CD4-positive, alpha-beta T cell (primary cell): ENCODE results near the gene INPP5A. TPM values are rescaled to one million over a fixed set of nuclear protein-coding genes. Genes with fewer than 3 reads are reported as not detected.

Experiments
- ATAC-seq: fragments of 200-7000 bp; cut with Tn5 transposase; one replicate; pipeline ENCODE4 v1.10.0; 2022; ENCODE audit warnings: mild to moderate bottlenecking; ENCODE audit not compliant: poor library complexity
- CTCF ChIA-PET: fragments of 350-600 bp; sonication (Branson Sonifier 250); formaldehyde crosslinking; loops from one replicate; lab custom pipeline; 2021; ENCODE audit warnings: antibody characterized with exemption, inconsistent platforms; lab: Charles Lee
- POLR2A ChIA-PET: fragments of 350-600 bp; sonication (Branson Sonifier 250); formaldehyde crosslinking; loops from one replicate; lab custom pipeline; 2021; ENCODE audit warnings: antibody characterized with exemption, inconsistent platforms; lab: Charles Lee
- DNase-seq, 14 experiments: peaks; one replicate each; pipeline ENCODE4 v3.0.0-alpha.2; 2013 to 2020; ENCODE audit warnings: mixed read lengths in 2 of 14
- H3K27ac ChIP-seq, 2 donors: one replicate each; pipeline versions ENCODE4 v1.5.1 to v1.7.0; 2013; ENCODE audit warnings: low read length in 2 of 2, low read depth in 1 of 2, mild to moderate bottlenecking in 1 of 2
- H3K27me3 ChIP-seq, 2 experiments: 1 replicate in 1 of 2; 2 replicates in 1 of 2; pipeline versions ENCODE4 v1.6.1 to v1.7.0; 2013; ENCODE audit warnings: low read length in 2 of 2, control low read depth in 1 of 2, mild to moderate bottlenecking in 1 of 2, moderate library complexity in 1 of 2; ENCODE audit not compliant: insufficient read depth in 2 of 2, control insufficient read depth in 1 of 2
- H3K36me3 ChIP-seq: one replicate; pipeline ENCODE4 v1.6.1; 2013; ENCODE audit warnings: low read length, control low read depth; ENCODE audit not compliant: insufficient read depth
- H3K4me1 ChIP-seq: one replicate; pipeline ENCODE4 v1.6.1; 2013; ENCODE audit warnings: low read length, control low read depth; ENCODE audit not compliant: insufficient read depth
- H3K4me3 ChIP-seq: one replicate; pipeline ENCODE4 v1.5.1; 2013; ENCODE audit warnings: mild to moderate bottlenecking, low read length, moderate library complexity
- H3K9me3 ChIP-seq, 2 experiments: 1 replicate in 1 of 2; 2 replicates in 1 of 2; pipeline versions ENCODE4 v1.6.1 to v1.7.0; 2013; ENCODE audit warnings: low read length in 2 of 2, mild to moderate bottlenecking in 2 of 2, control low read depth in 1 of 2, moderate library complexity in 1 of 2; ENCODE audit not compliant: control insufficient read depth in 1 of 2, insufficient read depth in 1 of 2
- H3K27ac Mint-ChIP-seq: one replicate; pipeline ENCODE4 v1.8.0; 2020; ENCODE audit warnings: mixed read lengths
- H3K27me3 Mint-ChIP-seq: one replicate; pipeline ENCODE4 v1.8.0; 2021; ENCODE audit warnings: mixed read lengths
- H3K36me3 Mint-ChIP-seq: one replicate; pipeline ENCODE4 v1.8.0; 2021; ENCODE audit warnings: low read depth, mixed read lengths
- H3K4me1 Mint-ChIP-seq: one replicate; pipeline ENCODE4 v1.8.0; 2021; ENCODE audit warnings: low read depth, mixed read lengths
- H3K4me3 Mint-ChIP-seq: one replicate; pipeline ENCODE4 v1.8.0; 2020; ENCODE audit warnings: mild to moderate bottlenecking, mixed read lengths
- H3K9me3 Mint-ChIP-seq: one replicate; pipeline ENCODE4 v1.8.0; 2020; ENCODE audit warnings: mixed read lengths
- CTCF ChIP-seq: fragments of 200-600 bp; IDR thresholded peaks from one replicate; pipeline ENCODE4 v1.8.0; 2022; ENCODE audit warnings: antibody characterized with exemption, mild to moderate bottlenecking
- intact Hi-C, 2 experiments: fragments of 100-400 bp; cut with DNase I in 1 of 2; cut with micrococcal nuclease in 1 of 2; formaldehyde crosslinking; loops; one replicate each; pipeline versions ENCODE4 v1.15.1 to v1.9.0; 2023 to 2025; cut with DNase I, micrococcal nuclease
- total RNA-seq, 174 experiments: library from RNA in 2 of 174; stranded (reverse) in 2 of 174; gene quantifications; one replicate each; pipeline ENCODE4 v1.2.3 and lab custom pipeline; 2021 to 2026

The INPP5A gene
- total RNA-seq, 2 experiments from 2014 or later, result 22.0 to 24.8 TPM

GRCh38 chr10:132638130-132638515 is 100.5 kb downstream of the INPP5A start:
- Mint-ChIP-seq H3K27me3 (no peaks in the 10 kb centered on the region), H3K4me1 (peaks cover 30% of the 10 kb centered on the region), H3K4me3 (no peak overlapping the region), H3K9me3 (no peaks in the 10 kb centered on the region), H3K27ac (no peak overlapping the region), H3K36me3 (no peaks in the 10 kb centered on the region)
- no peak overlapping the region for H3K4me3 ChIP-seq
- no peak overlapping the region for H3K27ac ChIP-seq
- H3K4me1 ChIP-seq, result peaks cover 11% of the 10 kb centered on the region
- DNase-seq (peak in 2 of 14 experiments; percentile 14 to 21), ATAC-seq (no peak)
- no peaks in the 10 kb centered on the region for H3K9me3 ChIP-seq
- H3K27me3 ChIP-seq, result no peaks in the 10 kb centered on the region
- TF ChIP-seq CTCF, result peak; percentile 37
- CTCF ChIA-PET, result no interaction called here
- POLR2A ChIA-PET, result no interaction called here
- H3K36me3 ChIP-seq, result no peaks in the 10 kb centered on the region
- intact Hi-C loops, result loop anchor here (1.0 to 5.0 kb wide), 4 partner anchors 96 to 416 kb away; partner anchors contain the start of gene INPP5A (in 1 of the 2)

GRCh38 chr10:132639470-132639869 is 101.9 kb downstream of the INPP5A start:
- peaks cover 27% of the 10 kb centered on the region for H3K4me1 Mint-ChIP-seq
- no peaks in the 10 kb centered on the region for H3K27me3 ChIP-seq
- no peaks in the 10 kb centered on the region for H3K36me3 ChIP-seq
- intact Hi-C loops, result loop anchor here (5.0 kb wide), 3 partner anchors 97 to 417 kb away; partner anchors contain the start of gene INPP5A (in 1 of the 2)
- no peak overlapping the region for H3K4me3 ChIP-seq
- ATAC-seq (no peak), DNase-seq (no peak)
- H3K4me3 Mint-ChIP-seq, result no peak overlapping the region
- ChIA-PET POLR2A (no interaction called here), CTCF (no interaction called here)
- TF ChIP-seq CTCF, result no peak
- no peaks in the 10 kb centered on the region for H3K27me3 Mint-ChIP-seq
- H3K4me1 ChIP-seq, result peaks cover 11% of the 10 kb centered on the region
- H3K36me3 Mint-ChIP-seq, result no peaks in the 10 kb centered on the region
- no peaks in the 10 kb centered on the region for H3K9me3 Mint-ChIP-seq
- no peak overlapping the region for H3K27ac ChIP-seq
- H3K9me3 ChIP-seq, result no peaks in the 10 kb centered on the region
- H3K27ac Mint-ChIP-seq, result no peak overlapping the region

GRCh38 chr10:132640326-132641125 is 102.9 kb downstream of the INPP5A start:
- no peaks in the 10 kb centered on the region for H3K36me3 ChIP-seq
- no peak overlapping the region for H3K27ac Mint-ChIP-seq
- H3K4me3 Mint-ChIP-seq, result no peak overlapping the region
- H3K27ac ChIP-seq, result no peak overlapping the region
- no peaks in the 10 kb centered on the region for H3K9me3 Mint-ChIP-seq
- peak in 1 of 14 experiments; percentile 11 for DNase-seq
- TF ChIP-seq CTCF, result no peak
- ATAC-seq, result no peak
- CTCF ChIA-PET, result no interaction called here
- peaks cover 4% of the 10 kb centered on the region for H3K36me3 Mint-ChIP-seq
- intact Hi-C loops, result no loop called here
- POLR2A ChIA-PET, result no interaction called here
- peaks cover 11% of the 10 kb centered on the region for H3K4me1 ChIP-seq
- H3K27me3 Mint-ChIP-seq, result no peaks in the 10 kb centered on the region
- no peak overlapping the region for H3K4me3 ChIP-seq
- peaks cover 22% of the 10 kb centered on the region for H3K4me1 Mint-ChIP-seq
- H3K27me3 ChIP-seq, result no peaks in the 10 kb centered on the region
- H3K9me3 ChIP-seq, result no peaks in the 10 kb centered on the region
